Mesodermal cell (in vitro differentiated cells): ENCODE results near the gene FBXO2.
"Not testable (repeated sequence)": the region's sequence is repeated elsewhere in the genome, so short reads cannot be mapped to it uniquely, and the experiment has no call there.

Experiments used
- H3K27ac ChIP-seq: 2 replicates; pipeline ENCODE4 v1.7.0; 2013; ENCODE audit warnings: mild to moderate bottlenecking, low read depth, low read length, moderate library complexity; ENCODE audit not compliant: severe bottlenecking
- H3K36me3 ChIP-seq: 2 replicates; pipeline ENCODE4 v1.7.1; 2013; ENCODE audit warnings: mild to moderate bottlenecking, low read length, moderate library complexity; ENCODE audit not compliant: control insufficient read depth, insufficient read depth
- H3K4me1 ChIP-seq: one replicate; pipeline ENCODE4 v1.7.1; 2013; ENCODE audit warnings: mild to moderate bottlenecking, low read length; ENCODE audit not compliant: insufficient read depth, control insufficient read depth, poor library complexity, severe bottlenecking
- H3K4me3 ChIP-seq: 2 replicates; pipeline ENCODE4 v1.7.0; 2013; ENCODE audit warnings: low read length, control low read depth, mild to moderate bottlenecking; ENCODE audit not compliant: insufficient read depth, poor library complexity, severe bottlenecking; ENCODE audit errors: extremely low read depth
- H3K9me3 ChIP-seq: 2 replicates; pipeline ENCODE4 v1.7.1; 2013; ENCODE audit warnings: mild to moderate bottlenecking, low read length, moderate library complexity; ENCODE audit not compliant: control insufficient read depth
- WGBS, 2 experiments: methylation state at CpG; one replicate each; pipeline ENCODE4 v1.1.5; 2013; ENCODE audit warnings: missing lambda C conversion rate in 2 of 2; ENCODE audit not compliant: insufficient coverage in 2 of 2; 5-methylcytosine and 5-hydroxymethylcytosine counted together

Gene FBXO2

GRCh38 chr1:11642418-11643017 lies 11.7 kb downstream of the FBXO2 start:
- not testable (repeated sequence) for H3K4me3 ChIP-seq, H3K4me1 ChIP-seq, H3K36me3 ChIP-seq, H3K9me3 ChIP-seq, H3K27ac ChIP-seq
- 30 to 47% methylated on average over 9 to 17 of the region's 18 CpGs for WGBS, 2 experiments

- Histone ChIP-seq H3K27ac (no peak overlapping the region), H3K4me3 (no peak overlapping the region), H3K9me3 (no peaks in the 10 kb centered on the region), H3K36me3 (no peaks in the 10 kb centered on the region), H3K4me1 (no peaks in the 10 kb centered on the region)
- 69 to 100% methylated on average over 3 to 4 of the region's 5 CpGs for WGBS, 2 experiments
Measured at GRCh38 chr1:11641776-11642305, 12.4 kb downstream of the FBXO2 start.

- H3K9me3 ChIP-seq: no peaks in the 10 kb centered on the region
- no peak overlapping the region for H3K27ac ChIP-seq
- H3K4me1 ChIP-seq: no peaks in the 10 kb centered on the region
- H3K4me3 ChIP-seq: no peak overlapping the region
- no peaks in the 10 kb centered on the region for H3K36me3 ChIP-seq
- 76 to 98% methylated on average over 4 of the region's 6 CpGs for WGBS, 2 experiments
Measured at GRCh38 chr1:11640944-11641343, 13.3 kb downstream of the FBXO2 start.

GRCh38 chr1:11640101-11640500 lies 14.1 kb downstream of the FBXO2 start:
- H3K27ac ChIP-seq: no peak overlapping the region
- H3K36me3 ChIP-seq: no peaks in the 10 kb centered on the region
- H3K4me3 ChIP-seq: no peak overlapping the region
- H3K9me3 ChIP-seq: no peaks in the 10 kb centered on the region
- H3K4me1 ChIP-seq: no peaks in the 10 kb centered on the region
- 68 to 75% methylated on average over 3 of the region's 7 CpGs for WGBS, 2 experiments

GRCh38 chr1:11639372-11639771 lies 14.9 kb downstream of the FBXO2 start:
- Histone ChIP-seq H3K36me3 (no peaks in the 10 kb centered on the region), H3K4me3 (no peak overlapping the region), H3K27ac (no peak overlapping the region), H3K9me3 (no peaks in the 10 kb centered on the region), H3K4me1 (no peaks in the 10 kb centered on the region)
- 84 to 95% methylated on average over 4 of the region's 4 CpGs for WGBS, 2 experiments

GRCh38 chr1:11638121-11638520 lies 16.1 kb downstream of the FBXO2 start:
- H3K9me3 ChIP-seq: no peaks in the 10 kb centered on the region
- H3K4me1 ChIP-seq: no peaks in the 10 kb centered on the region
- 66 to 72% methylated on average over 3 to 5 of the region's 5 CpGs for WGBS, 2 experiments
- no peak overlapping the region for H3K4me3 ChIP-seq
- H3K36me3 ChIP-seq: no peaks in the 10 kb centered on the region
- no peak overlapping the region for H3K27ac ChIP-seq

GRCh38 chr1:11634365-11635192 lies 19.6 kb downstream of the FBXO2 start:
- H3K4me1 ChIP-seq: no peaks in the 10 kb centered on the region
- no peak overlapping the region for H3K27ac ChIP-seq
- H3K9me3 ChIP-seq: no peaks in the 10 kb centered on the region
- no peaks in the 10 kb centered on the region for H3K36me3 ChIP-seq
- WGBS, 2 experiments: 71 to 76% methylated on average over 7 to 9 of the region's 11 CpGs
- no peak overlapping the region for H3K4me3 ChIP-seq

- Histone ChIP-seq H3K36me3 (no peaks in the 10 kb centered on the region), H3K27ac (no peak overlapping the region), H3K9me3 (no peaks in the 10 kb centered on the region), H3K4me3 (no peak overlapping the region), H3K4me1 (no peaks in the 10 kb centered on the region)
- WGBS, 2 experiments: 82 to 91% methylated on average over 9 of the region's 15 CpGs
Measured at GRCh38 chr1:11629184-11630016, 24.8 kb downstream of the FBXO2 start.

- Histone ChIP-seq H3K36me3 (no peaks in the 10 kb centered on the region), H3K4me3 (no peak overlapping the region), H3K27ac (no peak overlapping the region), H3K9me3 (no peaks in the 10 kb centered on the region), H3K4me1 (no peaks in the 10 kb centered on the region)
- WGBS, 2 experiments: 87 to 91% methylated on average over 5 to 7 of the region's 7 CpGs
Measured at GRCh38 chr1:11628767-11629166, 25.5 kb downstream of the FBXO2 start.

GRCh38 chr1:11626551-11626950 lies 27.7 kb downstream of the FBXO2 start:
- H3K27ac ChIP-seq: no peak overlapping the region
- no peak overlapping the region for H3K4me3 ChIP-seq
- no peaks in the 10 kb centered on the region for H3K36me3 ChIP-seq
- no peaks in the 10 kb centered on the region for H3K9me3 ChIP-seq
- H3K4me1 ChIP-seq: no peaks in the 10 kb centered on the region
- 74 to 100% methylated on average over 1 to 3 of the region's 3 CpGs for WGBS, 2 experiments
